Activated naive CD8-positive, alpha-beta T cell (primary cell): ENCODE measurements around the gene ORC1.
A peak's percentile ranks its signal among the peaks of the same experiment; 100 is the strongest.

ENCODE experiments used
- H3K27ac Mint-ChIP-seq: one replicate; pipeline ENCODE4 v1.8.0; 2021; ENCODE audit warnings: mixed read lengths
- H3K27me3 Mint-ChIP-seq: one replicate; pipeline ENCODE4 v1.8.0; 2021; ENCODE audit warnings: mixed read lengths
- H3K36me3 Mint-ChIP-seq: one replicate; pipeline ENCODE4 v1.8.0; 2021; ENCODE audit warnings: mixed read lengths
- H3K4me1 Mint-ChIP-seq: one replicate; pipeline ENCODE4 v1.8.0; 2021; ENCODE audit warnings: low read depth, mixed read lengths
- H3K4me3 Mint-ChIP-seq: one replicate; pipeline ENCODE4 v1.8.0; 2021; ENCODE audit warnings: mild to moderate bottlenecking, mixed read lengths
- H3K9me3 Mint-ChIP-seq: one replicate; pipeline ENCODE4 v1.8.0; 2021; ENCODE audit warnings: low read depth, mixed read lengths

ORC1 gene

DNA sequence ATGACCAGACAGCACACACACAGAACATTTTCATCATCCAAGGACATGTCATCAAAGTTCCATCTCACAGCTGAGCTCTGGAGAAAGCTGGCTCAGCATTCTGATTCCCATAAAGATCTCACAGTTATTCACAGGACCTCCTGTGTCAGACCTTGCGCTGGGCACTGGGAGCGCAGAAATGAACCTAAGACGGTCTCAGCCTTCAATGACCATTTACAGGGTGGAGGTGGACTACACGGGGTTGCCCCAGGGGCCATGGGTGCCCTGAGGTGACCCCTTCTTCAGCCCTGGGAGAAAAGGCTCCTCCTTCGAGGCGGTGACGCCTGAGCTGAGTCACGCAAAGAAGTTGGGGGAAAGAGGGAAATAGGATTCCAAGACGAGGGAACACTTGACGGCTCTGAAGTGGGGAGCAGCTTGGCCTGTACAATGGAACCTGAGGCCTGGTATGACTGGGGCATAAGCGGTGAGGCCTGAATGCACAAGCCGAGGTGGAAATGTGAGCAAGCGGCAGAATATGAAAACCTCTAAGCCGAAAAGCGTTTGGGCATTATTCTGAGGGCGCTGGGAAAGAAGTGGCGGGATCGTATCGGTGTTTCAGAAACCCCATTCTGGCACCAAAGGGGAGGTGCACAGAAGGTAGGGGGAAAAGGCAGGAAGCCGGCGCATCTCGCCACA lies 39.0 kb downstream of the ORC1 start:
- Mint-ChIP-seq H3K4me1 (peaks cover 52% of the 10 kb centered on the region), H3K27ac (peak overlapping the region; percentile 92), H3K36me3 (peaks cover 2% of the 10 kb centered on the region), H3K9me3 (no peaks in the 10 kb centered on the region), H3K27me3 (no peaks in the 10 kb centered on the region), H3K4me3 (peak overlapping the region; percentile 97)

DNA sequence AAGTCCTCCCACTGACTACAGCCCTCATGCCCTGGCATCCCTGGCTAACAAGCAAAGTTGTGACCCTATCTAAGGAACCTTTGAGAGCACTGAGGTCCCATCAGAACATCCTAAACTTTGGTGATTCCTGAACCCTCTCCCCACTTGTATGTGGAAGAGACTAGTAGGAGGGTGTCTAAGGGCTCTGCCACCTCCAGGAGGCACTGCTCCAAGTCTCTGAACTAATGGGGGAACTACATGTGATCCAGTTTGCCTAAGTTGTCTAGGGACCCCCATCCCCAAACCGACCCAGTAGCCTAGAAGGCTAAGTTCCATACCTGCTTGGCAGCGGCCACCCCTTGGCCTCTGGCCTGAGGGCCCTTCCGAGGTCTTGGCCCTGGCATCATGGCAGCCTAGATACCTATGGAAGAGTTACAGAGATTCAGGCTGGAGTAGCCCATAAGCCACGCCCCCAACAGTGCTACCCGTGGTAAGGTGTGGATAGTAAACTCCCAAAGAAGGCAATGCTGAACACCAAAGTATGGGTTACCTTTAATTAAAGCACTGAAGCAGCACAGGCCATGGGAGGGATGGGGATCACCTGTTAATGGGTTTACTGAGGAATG lies 39.9 kb downstream of the ORC1 start:
- peaks cover 50% of the 10 kb centered on the region for H3K4me1 Mint-ChIP-seq
- no peaks in the 10 kb centered on the region for H3K27me3 Mint-ChIP-seq
- peaks cover 2% of the 10 kb centered on the region for H3K36me3 Mint-ChIP-seq
- H3K27ac Mint-ChIP-seq, result peak overlapping the region; percentile 79
- no peaks in the 10 kb centered on the region for H3K9me3 Mint-ChIP-seq
- H3K4me3 Mint-ChIP-seq, result peak overlapping the region; percentile 97

DNA sequence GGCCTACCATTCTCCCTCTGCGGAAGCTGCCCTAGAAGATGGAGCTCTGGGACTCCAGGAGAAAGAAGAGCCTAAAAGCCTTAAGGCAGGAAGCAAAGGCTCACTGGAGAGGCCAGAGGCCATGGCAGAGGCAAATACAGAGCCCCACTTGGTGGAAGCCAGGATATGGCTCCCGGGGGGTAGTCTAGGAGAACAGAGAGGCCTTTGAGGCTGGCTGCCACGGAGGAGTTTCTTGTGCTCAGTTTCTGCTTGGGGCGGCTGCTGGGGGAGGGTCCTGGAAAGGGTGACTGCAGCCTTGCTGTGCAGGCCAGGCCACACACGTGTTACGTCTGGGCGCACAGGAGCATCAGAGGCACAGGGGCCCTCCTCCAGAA lies 43.6 kb downstream of the ORC1 start:
- no peaks in the 10 kb centered on the region for H3K9me3 Mint-ChIP-seq
- peaks cover 5% of the 10 kb centered on the region for H3K36me3 Mint-ChIP-seq
- no peak overlapping the region for H3K4me3 Mint-ChIP-seq
- no peak overlapping the region for H3K27ac Mint-ChIP-seq
- H3K27me3 Mint-ChIP-seq, result no peaks in the 10 kb centered on the region
- peaks cover 27% of the 10 kb centered on the region for H3K4me1 Mint-ChIP-seq

DNA sequence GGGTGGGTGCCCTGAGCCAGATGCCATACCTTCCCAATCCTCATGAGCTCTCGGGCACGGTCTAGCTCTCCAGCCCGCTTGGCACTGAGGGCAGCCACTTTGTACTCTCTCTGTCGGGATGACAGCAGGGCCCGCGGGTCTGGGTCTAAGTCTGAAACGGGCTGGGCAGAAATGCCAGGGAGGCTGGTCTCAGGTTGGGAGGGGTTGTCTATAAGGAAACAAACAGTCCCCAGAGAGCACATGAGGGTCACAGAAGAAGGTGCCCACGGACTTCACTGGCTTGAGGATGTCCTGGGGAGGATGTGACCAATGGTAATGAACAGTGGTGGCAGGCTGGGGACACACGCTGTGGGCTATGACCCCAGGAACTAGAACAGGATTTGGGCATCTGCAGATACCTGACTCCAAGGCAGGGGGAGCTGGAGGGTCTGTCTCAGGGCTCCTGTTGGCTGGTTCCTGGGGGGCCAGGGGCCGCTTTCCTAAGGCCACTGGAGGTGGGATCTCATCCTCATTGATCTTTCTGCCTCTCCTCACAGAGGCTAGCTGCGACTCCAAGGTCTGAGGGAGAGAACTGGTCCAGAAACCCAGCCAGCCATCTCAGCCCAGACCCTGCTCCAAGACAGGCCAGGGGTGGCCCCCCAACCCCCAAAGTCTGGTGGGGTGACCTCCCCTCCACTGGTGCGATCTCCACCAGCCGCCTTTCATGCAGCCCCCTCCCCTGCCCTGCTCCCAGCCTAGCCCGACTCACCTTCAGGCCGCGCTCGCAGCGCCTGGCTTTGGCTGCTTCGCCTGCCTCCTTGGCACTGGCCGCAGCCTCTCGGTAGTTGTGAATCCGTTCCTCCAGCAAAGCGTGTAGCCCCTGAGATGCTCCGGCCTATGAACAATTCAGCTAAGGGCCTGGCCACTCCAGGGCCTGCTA lies 44.3 kb downstream of the ORC1 start:
- Mint-ChIP-seq H3K9me3 (no peaks in the 10 kb centered on the region), H3K4me3 (no peak overlapping the region), H3K27me3 (no peaks in the 10 kb centered on the region), H3K36me3 (peaks cover 5% of the 10 kb centered on the region), H3K4me1 (peaks cover 21% of the 10 kb centered on the region), H3K27ac (no peak overlapping the region)

DNA sequence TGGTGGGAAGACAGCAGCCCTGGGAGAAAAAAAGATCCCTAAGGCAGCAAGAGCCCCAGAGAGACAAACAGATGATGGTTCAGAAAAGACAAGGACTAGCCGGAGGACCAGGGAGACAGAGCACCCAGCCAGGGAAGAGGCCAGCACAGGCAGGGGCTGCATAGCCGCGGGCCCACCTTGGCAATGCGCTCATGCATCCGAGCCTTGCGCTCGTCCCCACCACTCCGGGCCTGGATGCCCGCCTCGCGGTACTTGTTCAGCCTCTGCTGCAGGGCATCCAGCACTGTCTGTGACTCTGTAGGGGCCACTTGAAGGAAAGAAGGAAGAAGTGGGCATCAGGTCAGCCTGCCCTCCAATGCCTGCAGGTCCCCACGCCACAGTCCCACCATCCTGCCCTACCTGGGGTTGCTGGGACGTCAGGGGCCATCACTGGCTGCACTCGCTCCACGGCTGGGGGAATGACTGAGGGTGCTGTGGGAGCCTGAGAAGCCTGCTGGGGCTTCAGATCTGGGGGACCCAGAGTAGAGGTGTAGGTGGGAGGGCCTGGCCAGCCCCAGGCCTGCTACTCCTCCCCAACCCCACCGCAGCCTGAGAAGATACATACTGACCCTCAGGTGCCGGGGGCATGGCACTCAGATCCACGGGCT lies 45.2 kb downstream of the ORC1 start:
- Mint-ChIP-seq H3K27ac (peak overlapping the region; percentile 46), H3K4me3 (no peak overlapping the region), H3K4me1 (peaks cover 12% of the 10 kb centered on the region), H3K27me3 (no peaks in the 10 kb centered on the region), H3K9me3 (no peaks in the 10 kb centered on the region), H3K36me3 (peaks cover 5% of the 10 kb centered on the region)

DNA sequence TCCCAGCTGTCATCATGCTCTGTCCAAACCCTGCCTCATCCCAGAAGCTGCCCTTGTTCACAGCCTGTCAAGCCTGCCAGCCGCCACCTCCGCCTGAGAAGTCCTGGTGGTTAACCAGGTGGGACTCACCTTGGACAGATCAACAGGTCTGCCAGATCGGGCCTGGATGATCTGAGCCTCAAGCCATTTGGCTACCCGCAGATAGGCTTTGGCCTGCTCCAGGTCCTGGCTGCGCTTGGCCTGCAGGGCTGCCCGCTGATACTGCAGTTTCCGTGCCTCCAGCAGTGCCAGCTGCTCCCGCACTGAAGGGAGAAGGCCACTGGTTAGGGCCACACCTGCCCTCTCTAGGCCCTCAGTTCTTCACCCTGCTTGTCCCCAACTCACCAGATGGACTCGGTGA lies 46.8 kb downstream of the ORC1 start:
- peaks cover 4% of the 10 kb centered on the region for H3K4me1 Mint-ChIP-seq
- H3K4me3 Mint-ChIP-seq, result no peak overlapping the region
- H3K36me3 Mint-ChIP-seq, result peaks cover 5% of the 10 kb centered on the region
- H3K9me3 Mint-ChIP-seq, result no peaks in the 10 kb centered on the region
- H3K27me3 Mint-ChIP-seq, result no peaks in the 10 kb centered on the region
- H3K27ac Mint-ChIP-seq, result no peak overlapping the region

DNA sequence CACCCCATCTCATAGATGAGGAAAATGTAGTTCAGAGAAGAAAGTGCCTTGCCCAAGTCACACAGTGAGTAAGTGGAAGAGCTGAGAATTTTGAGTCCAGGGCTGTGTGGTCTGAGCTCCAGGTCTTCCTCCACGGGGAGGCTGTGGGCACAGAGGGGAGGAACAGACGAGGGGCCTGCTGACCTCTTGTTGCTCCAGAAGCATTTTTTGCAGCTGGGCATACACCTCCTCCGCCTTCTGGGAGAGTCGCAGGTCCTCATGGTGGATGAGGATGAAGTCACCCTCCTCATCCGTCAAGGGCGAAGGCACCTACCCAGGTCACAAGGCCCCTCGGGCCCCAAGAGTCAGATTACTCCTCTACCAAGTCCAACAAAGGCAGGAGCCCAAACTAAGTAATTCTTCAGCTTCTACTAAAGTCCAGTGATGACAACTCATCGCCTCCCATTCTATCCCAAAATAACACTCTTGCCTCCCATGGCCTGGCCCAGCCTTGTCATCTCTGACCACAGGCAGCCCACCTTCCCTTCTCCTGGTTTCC lies 47.3 kb downstream of the ORC1 start:
- H3K4me1 Mint-ChIP-seq, result peaks cover 4% of the 10 kb centered on the region
- H3K27ac Mint-ChIP-seq, result no peak overlapping the region
- peaks cover 5% of the 10 kb centered on the region for H3K36me3 Mint-ChIP-seq
- no peaks in the 10 kb centered on the region for H3K9me3 Mint-ChIP-seq
- no peak overlapping the region for H3K4me3 Mint-ChIP-seq
- no peaks in the 10 kb centered on the region for H3K27me3 Mint-ChIP-seq

DNA sequence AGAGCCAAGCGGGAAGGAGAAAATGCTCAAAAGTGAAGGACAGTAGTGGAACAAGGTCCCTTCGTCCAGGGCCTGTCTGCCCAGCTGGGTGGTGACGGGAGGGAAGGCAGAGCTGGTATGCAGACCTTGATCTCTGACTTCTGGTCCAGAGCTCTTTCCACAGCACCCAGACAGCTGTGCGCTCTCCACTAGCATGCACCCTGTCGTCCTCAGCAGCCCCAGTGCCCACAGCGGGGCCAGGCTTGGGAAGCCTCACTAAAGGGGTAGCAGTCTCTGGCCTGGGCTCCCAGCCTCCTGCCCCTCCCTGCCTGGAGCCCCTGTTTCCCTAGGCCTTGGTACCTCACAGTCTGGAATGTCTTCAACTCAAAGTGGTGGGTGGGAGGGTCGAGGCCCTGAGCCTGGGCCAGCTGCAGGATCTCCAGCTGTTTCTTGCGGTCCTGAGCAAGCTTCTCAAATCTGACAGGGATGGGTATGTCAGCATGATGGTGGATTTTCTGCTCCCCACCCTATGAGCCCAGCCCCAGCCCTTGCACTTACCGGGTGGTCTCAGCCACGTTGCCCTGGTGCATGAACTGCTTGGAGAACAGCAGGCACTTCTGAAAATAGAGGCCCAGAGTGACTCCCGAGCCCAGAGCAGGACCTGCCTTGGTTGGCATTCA lies 48.2 kb downstream of the ORC1 start:
- H3K4me1 Mint-ChIP-seq, result no peaks in the 10 kb centered on the region
- H3K4me3 Mint-ChIP-seq, result no peak overlapping the region
- no peaks in the 10 kb centered on the region for H3K27me3 Mint-ChIP-seq
- no peaks in the 10 kb centered on the region for H3K9me3 Mint-ChIP-seq
- H3K27ac Mint-ChIP-seq, result no peak overlapping the region
- H3K36me3 Mint-ChIP-seq, result peaks cover 3% of the 10 kb centered on the region

DNA sequence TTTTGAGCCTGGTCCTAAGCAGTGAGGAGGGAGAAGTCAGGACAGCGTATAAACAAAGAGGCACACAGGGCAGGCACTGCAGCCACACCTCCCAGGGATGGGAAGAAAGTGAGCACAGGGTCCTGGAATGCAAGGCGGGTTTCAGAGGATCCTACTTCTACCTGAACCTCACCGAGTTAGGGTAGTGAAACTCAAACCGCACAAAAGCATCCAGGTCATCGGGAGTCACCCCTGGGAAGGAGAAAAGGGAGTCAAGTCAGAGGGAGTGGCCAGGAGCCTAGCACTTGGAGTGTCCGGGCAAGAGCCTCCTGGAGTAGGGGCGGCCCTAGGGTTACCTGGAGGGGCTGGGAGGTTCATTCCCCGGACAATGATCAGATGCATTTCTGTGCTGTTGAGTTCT lies 48.8 kb downstream of the ORC1 start:
- no peak overlapping the region for H3K27ac Mint-ChIP-seq
- no peaks in the 10 kb centered on the region for H3K4me1 Mint-ChIP-seq
- H3K4me3 Mint-ChIP-seq, result no peak overlapping the region
- H3K27me3 Mint-ChIP-seq, result no peaks in the 10 kb centered on the region
- no peaks in the 10 kb centered on the region for H3K9me3 Mint-ChIP-seq
- peaks cover 3% of the 10 kb centered on the region for H3K36me3 Mint-ChIP-seq

DNA sequence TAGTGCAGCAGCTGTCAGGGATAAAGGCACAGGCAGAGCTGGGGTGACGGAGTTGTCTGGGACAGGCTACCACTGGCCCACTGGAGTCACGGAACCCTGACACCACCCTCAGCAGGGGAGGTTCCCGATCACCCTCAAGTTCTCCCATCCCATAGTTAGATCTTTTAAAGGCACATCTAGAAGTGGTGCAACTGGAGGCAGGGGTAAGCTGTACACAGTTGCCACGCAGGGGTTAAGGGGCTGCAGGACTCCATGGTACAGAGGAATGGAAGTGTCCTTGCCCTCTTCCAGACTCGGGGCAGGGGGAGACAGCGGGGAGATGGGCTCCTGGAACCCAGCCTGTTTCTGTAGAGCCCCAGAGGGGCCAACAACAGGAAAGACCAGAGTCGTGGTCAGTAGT lies 51.5 kb downstream of the ORC1 start:
- peaks cover 3% of the 10 kb centered on the region for H3K36me3 Mint-ChIP-seq

DNA sequence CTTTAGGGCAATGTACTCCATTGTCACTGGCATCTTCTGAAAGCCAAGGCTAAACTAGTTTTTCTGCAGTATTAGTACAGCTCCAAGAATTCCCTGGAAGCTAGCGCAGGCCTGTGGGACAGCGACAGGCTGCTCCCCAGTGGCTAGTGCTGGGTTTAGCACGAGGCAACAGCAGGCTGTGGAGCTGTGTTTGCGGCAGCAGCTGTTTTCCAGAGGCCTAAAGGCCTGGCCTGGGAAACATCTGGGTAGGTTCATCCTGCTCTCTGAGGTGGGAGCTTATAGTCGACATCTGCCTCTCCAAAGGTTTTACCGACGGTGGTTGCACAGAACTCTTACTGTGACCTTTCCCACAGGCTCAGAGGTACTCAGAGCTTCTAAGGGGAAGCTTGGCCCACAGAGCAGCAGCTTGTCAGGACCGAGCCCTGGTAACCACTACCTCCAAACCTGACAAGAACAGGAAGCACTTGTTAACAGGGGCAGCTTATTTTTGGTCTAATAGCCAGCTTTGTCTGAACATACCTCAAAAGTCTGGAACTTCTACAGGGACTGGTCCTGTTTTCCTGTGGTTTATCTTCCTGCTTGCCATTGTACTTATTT lies 55.4 kb downstream of the ORC1 start:
- Mint-ChIP-seq H3K9me3 (no peaks in the 10 kb centered on the region), H3K36me3 (no peaks in the 10 kb centered on the region), H3K4me1 (peaks cover 2% of the 10 kb centered on the region), H3K27me3 (no peaks in the 10 kb centered on the region), H3K4me3 (no peak overlapping the region), H3K27ac (no peak overlapping the region)

More for the DNA sequence above, 51.5 kb downstream of the ORC1 start:
- Mint-ChIP-seq H3K4me1 (peaks cover 2% of the 10 kb centered on the region), H3K27me3 (no peaks in the 10 kb centered on the region), H3K9me3 (no peaks in the 10 kb centered on the region), H3K27ac (peak overlapping the region; percentile 58), H3K4me3 (no peak overlapping the region)

DNA sequence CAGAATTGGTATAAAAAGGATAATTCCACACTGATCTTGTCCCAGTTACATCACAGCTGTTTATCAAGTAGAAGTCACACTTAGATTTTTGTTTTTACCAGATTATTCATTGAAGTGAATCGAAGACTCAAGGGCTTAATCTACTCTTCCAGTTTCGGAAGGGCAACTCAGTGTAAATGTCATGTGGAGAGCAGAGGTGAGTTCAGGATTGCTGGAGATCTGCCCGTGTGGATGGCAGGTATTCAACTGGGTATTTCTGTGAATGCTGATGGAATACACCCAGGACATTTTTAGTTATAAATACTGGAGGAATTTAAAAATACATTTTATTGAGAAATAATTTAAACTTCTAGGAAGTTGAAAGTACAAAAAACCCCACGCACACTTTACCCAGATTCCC lies 57.6 kb downstream of the ORC1 start:
- Mint-ChIP-seq H3K27me3 (no peaks in the 10 kb centered on the region), H3K9me3 (no peaks in the 10 kb centered on the region), H3K36me3 (no peaks in the 10 kb centered on the region), H3K4me3 (no peak overlapping the region), H3K4me1 (peaks cover 2% of the 10 kb centered on the region), H3K27ac (peak overlapping the region; percentile 50)

DNA sequence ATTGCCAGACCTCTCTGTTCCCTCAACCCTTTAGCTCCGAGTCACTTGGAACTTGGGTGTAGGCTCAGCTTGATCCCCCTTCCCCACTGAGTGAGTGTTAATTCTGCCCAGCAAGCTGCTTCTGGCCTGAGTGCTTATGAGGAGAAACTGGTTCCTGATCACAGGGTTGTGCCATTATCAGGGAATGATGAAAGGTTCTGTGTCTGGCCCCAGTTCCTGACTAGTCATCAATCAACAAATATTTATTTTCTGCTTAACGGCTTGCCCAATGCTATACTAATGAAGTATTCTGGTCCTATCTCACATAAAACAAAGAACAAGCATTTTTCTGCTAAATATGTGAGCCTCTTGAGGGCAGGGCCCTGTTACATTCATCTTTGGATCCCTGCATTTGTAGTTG lies 59.0 kb downstream of the ORC1 start:
- peaks cover 2% of the 10 kb centered on the region for H3K4me1 Mint-ChIP-seq
- no peaks in the 10 kb centered on the region for H3K36me3 Mint-ChIP-seq
- H3K4me3 Mint-ChIP-seq, result no peak overlapping the region
- H3K27me3 Mint-ChIP-seq, result no peaks in the 10 kb centered on the region
- H3K27ac Mint-ChIP-seq, result no peak overlapping the region
- no peaks in the 10 kb centered on the region for H3K9me3 Mint-ChIP-seq

DNA sequence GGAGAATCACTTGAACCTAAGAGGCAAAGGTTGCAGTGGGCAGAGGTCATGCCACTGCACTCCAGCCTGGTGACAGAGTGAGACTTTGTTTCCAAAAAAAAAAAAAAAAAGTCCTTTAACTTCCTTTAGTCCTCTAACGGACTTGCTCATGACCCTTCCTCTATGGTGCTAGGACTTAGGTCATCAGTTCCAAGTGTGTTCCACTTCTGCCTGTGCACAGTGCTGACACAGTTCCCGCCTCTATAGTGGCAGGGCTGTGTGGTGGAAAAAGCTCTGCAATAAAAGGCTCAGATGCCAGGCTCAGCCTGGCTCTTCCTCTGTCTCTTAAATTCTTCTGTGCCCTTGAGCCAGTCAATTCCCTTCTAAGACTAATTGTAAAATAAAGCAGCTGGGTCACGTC lies 60.2 kb downstream of the ORC1 start:
- peaks cover 2% of the 10 kb centered on the region for H3K4me1 Mint-ChIP-seq
- H3K36me3 Mint-ChIP-seq, result no peaks in the 10 kb centered on the region
- no peak overlapping the region for H3K4me3 Mint-ChIP-seq
- no peak overlapping the region for H3K27ac Mint-ChIP-seq
- no peaks in the 10 kb centered on the region for H3K9me3 Mint-ChIP-seq
- H3K27me3 Mint-ChIP-seq, result no peaks in the 10 kb centered on the region
